HuH-7.5 (cell line): ENCODE data around the gene EIF3D.
"Not testable (repeated sequence)": the region's sequence is repeated elsewhere in the genome, so short reads cannot be mapped to it uniquely, and the experiment has no call there.

ENCODE experiments used
- DNase-seq: peaks from one replicate; pipeline ENCODE4 v3.0.0; 2011; ENCODE audit warnings: low spot score

The EIF3D gene

GRCh38 chr22:36549033-36549432 is 20.1 kb upstream of the EIF3D start:
- no peak for DNase-seq

- no peak for DNase-seq
Observed at GRCh38 chr22:36548606-36549005, 19.6 kb upstream of the EIF3D start.

GRCh38 chr22:36546932-36547331 is 18.0 kb upstream of the EIF3D start:
- no peak for DNase-seq

GRCh38 chr22:36546092-36546804 is 17.3 kb upstream of the EIF3D start:
- peak; percentile 47 for DNase-seq

GRCh38 chr22:36544107-36544620 is 15.2 kb upstream of the EIF3D start:
- DNase-seq = no peak

GRCh38 chr22:36541831-36542411 is 13.0 kb upstream of the EIF3D start:
- no peak for DNase-seq

GRCh38 chr22:36540867-36541642 is 12.1 kb upstream of the EIF3D start:
- no peak for DNase-seq

GRCh38 chr22:36538529-36538928 is 9.6 kb upstream of the EIF3D start:
- no peak for DNase-seq

GRCh38 chr22:36536717-36537116 is 7.8 kb upstream of the EIF3D start:
- no peak for DNase-seq

- not testable (repeated sequence) for DNase-seq
Observed at GRCh38 chr22:36533320-36533719, 4.4 kb upstream of the EIF3D start.

- DNase-seq = no peak
Observed at GRCh38 chr22:36532466-36532865, 3.5 kb upstream of the EIF3D start.

- no peak for DNase-seq
Observed at GRCh38 chr22:36528341-36528740, 625 bp downstream of the EIF3D start.

GRCh38 chr22:36522662-36523061 is 6.3 kb downstream of the EIF3D start:
- DNase-seq = no peak

- DNase-seq = no peak
Observed at GRCh38 chr22:36520423-36520822, 8.5 kb downstream of the EIF3D start.

GRCh38 chr22:36519906-36520305 is 9.1 kb downstream of the EIF3D start:
- DNase-seq = not testable (repeated sequence)

GRCh38 chr22:36514766-36515165 is 14.2 kb downstream of the EIF3D start:
- no peak for DNase-seq

GRCh38 chr22:36512991-36513390 is 16.0 kb downstream of the EIF3D start:
- no peak for DNase-seq

GRCh38 chr22:36512333-36512732 is 16.6 kb downstream of the EIF3D start:
- no peak for DNase-seq

GRCh38 chr22:36510966-36511881 is 17.7 kb downstream of the EIF3D start:
- DNase-seq = peak; percentile 52

- no peak for DNase-seq
Observed at GRCh38 chr22:36510384-36510783, 18.6 kb downstream of the EIF3D start.

- no peak for DNase-seq
Observed at GRCh38 chr22:36507518-36508010, 21.4 kb downstream of the EIF3D start.
